Parathyroid adenoma (tissue), 2 donors: ENCODE data around the gene PRMT7.

Source experiments
- H2AFZ ChIP-seq: fragments of 300-600 bp; sonication (generic); one replicate; pipeline ENCODE4 v1.7.0; 2017; ENCODE audit warnings: antibody characterized with exemption, mild to moderate bottlenecking
- H3K27ac ChIP-seq: fragments of 300-600 bp; sonication (generic); one replicate; pipeline ENCODE4 v1.7.0; 2017
- H3K27me3 ChIP-seq: fragments of 300-600 bp; sonication (generic); one replicate; pipeline ENCODE4 v1.7.0; 2017; ENCODE audit warnings: low read length; ENCODE audit not compliant: control insufficient read depth, insufficient read depth
- H3K36me3 ChIP-seq: fragments of 300-600 bp; sonication (generic); one replicate; pipeline ENCODE4 v1.7.0; 2017; ENCODE audit warnings: low read length; ENCODE audit not compliant: control insufficient read depth, insufficient read depth
- H3K4me1 ChIP-seq: fragments of 300-600 bp; sonication (generic); one replicate; pipeline ENCODE4 v1.7.0; 2017; ENCODE audit warnings: control low read depth
- H3K4me2 ChIP-seq: fragments of 300-600 bp; sonication (generic); one replicate; pipeline ENCODE4 v1.7.0; 2017; ENCODE audit warnings: low read length
- H3K4me3 ChIP-seq: fragments of 300-600 bp; sonication (generic); one replicate; pipeline ENCODE4 v1.7.0; 2017; ENCODE audit warnings: low read depth, low read length
- H3K79me2 ChIP-seq: fragments of 300-600 bp; sonication (generic); one replicate; pipeline ENCODE4 v1.7.0; 2017; ENCODE audit warnings: control low read depth
- H3K9ac ChIP-seq: fragments of 300-600 bp; sonication (generic); one replicate; pipeline ENCODE4 v1.7.0; 2017; ENCODE audit warnings: mild to moderate bottlenecking
- H3K9me3 ChIP-seq: fragments of 300-600 bp; sonication (generic); one replicate; pipeline ENCODE4 v1.7.0; 2017; ENCODE audit warnings: low read length; ENCODE audit not compliant: control insufficient read depth
- CTCF ChIP-seq: fragments of 300-600 bp; sonication (generic); IDR thresholded peaks from one replicate; pipeline ENCODE4 v1.7.0; 2017; ENCODE audit warnings: antibody characterized with exemption, mild to moderate bottlenecking
- donor health status: primary hyperparathyroidism.

PRMT7 gene

GRCh38 chr16:68344252-68344651, 33.4 kb downstream of the PRMT7 start:
- no peak overlapping the region for H3K4me2 ChIP-seq
- H3K9ac ChIP-seq: no peak overlapping the region
- H3K36me3 ChIP-seq: no peaks in the 10 kb centered on the region
- H2AFZ ChIP-seq: no peak overlapping the region
- TF ChIP-seq CTCF: no peak
- H3K9me3 ChIP-seq: no peaks in the 10 kb centered on the region
- no peaks in the 10 kb centered on the region for H3K27me3 ChIP-seq
- no peak overlapping the region for H3K27ac ChIP-seq
- H3K79me2 ChIP-seq: no peaks in the 10 kb centered on the region
- H3K4me1 ChIP-seq: no peaks in the 10 kb centered on the region
- no peak overlapping the region for H3K4me3 ChIP-seq

- no peaks in the 10 kb centered on the region for H3K27me3 ChIP-seq
- H3K4me2 ChIP-seq: no peak overlapping the region
- TF ChIP-seq CTCF: no peak
- no peak overlapping the region for H2AFZ ChIP-seq
- no peaks in the 10 kb centered on the region for H3K36me3 ChIP-seq
- no peak overlapping the region for H3K9ac ChIP-seq
- no peaks in the 10 kb centered on the region for H3K4me1 ChIP-seq
- H3K9me3 ChIP-seq: no peaks in the 10 kb centered on the region
- peaks cover 2% of the 10 kb centered on the region for H3K79me2 ChIP-seq
- H3K4me3 ChIP-seq: no peak overlapping the region
- H3K27ac ChIP-seq: no peak overlapping the region
Measured at GRCh38 chr16:68345351-68345810, 34.6 kb downstream of the PRMT7 start.

- no peak overlapping the region for H3K27ac ChIP-seq
- no peak overlapping the region for H3K4me2 ChIP-seq
- H3K4me1 ChIP-seq: no peaks in the 10 kb centered on the region
- no peak for TF ChIP-seq CTCF
- H3K4me3 ChIP-seq: no peak overlapping the region
- no peaks in the 10 kb centered on the region for H3K36me3 ChIP-seq
- H3K27me3 ChIP-seq: no peaks in the 10 kb centered on the region
- peaks cover 2% of the 10 kb centered on the region for H3K79me2 ChIP-seq
- H2AFZ ChIP-seq: no peak overlapping the region
- H3K9me3 ChIP-seq: no peaks in the 10 kb centered on the region
- no peak overlapping the region for H3K9ac ChIP-seq
Measured at GRCh38 chr16:68345958-68346635, 35.3 kb downstream of the PRMT7 start.

GRCh38 chr16:68346892-68347480, 36.2 kb downstream of the PRMT7 start:
- Histone ChIP-seq H3K9ac (no peak overlapping the region), H3K36me3 (no peaks in the 10 kb centered on the region), H3K27me3 (no peaks in the 10 kb centered on the region), H3K9me3 (no peaks in the 10 kb centered on the region), H3K4me1 (no peaks in the 10 kb centered on the region), H3K27ac (no peak overlapping the region), H3K79me2 (peaks cover 2% of the 10 kb centered on the region), H3K4me3 (no peak overlapping the region), H3K4me2 (no peak overlapping the region), H2AFZ (no peak overlapping the region)
- no peak for TF ChIP-seq CTCF

- Histone ChIP-seq H2AFZ (no peak overlapping the region), H3K27ac (no peak overlapping the region), H3K4me1 (no peaks in the 10 kb centered on the region), H3K9ac (no peak overlapping the region), H3K79me2 (peaks cover 2% of the 10 kb centered on the region), H3K9me3 (no peaks in the 10 kb centered on the region), H3K4me3 (no peak overlapping the region), H3K36me3 (no peaks in the 10 kb centered on the region), H3K27me3 (no peaks in the 10 kb centered on the region), H3K4me2 (no peak overlapping the region)
- TF ChIP-seq CTCF: no peak
Measured at GRCh38 chr16:68347605-68348004, 36.8 kb downstream of the PRMT7 start.
